ENCODE results near the gene DMRT1. TPM values are rescaled to one million over a fixed set of nuclear protein-coding genes. Genes with fewer than 3 reads are reported as not detected.

DMRT1 gene
- total RNA-seq, 1 donor from 2014 or later: not detected

DNA sequence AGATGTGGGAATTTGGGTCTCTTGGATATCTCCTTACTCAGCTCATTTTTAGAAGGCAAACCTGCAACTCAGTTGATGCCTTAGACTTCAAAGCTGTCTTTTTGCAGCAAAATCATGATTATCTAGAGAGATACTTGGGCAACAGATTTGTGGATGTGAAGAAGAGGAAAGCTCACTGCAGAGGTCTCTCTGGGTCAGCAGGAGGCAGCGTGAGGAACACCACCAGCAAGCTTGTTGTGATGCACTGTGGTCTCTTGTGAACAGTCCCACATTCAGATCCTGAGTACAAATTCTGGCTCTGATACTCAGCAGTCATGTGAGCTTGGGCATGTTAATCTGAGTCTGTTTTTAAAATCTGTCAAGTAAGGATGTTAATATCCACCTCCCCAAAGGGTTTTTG is 108.6 kb downstream of the DMRT1 start:
- no peak for DNase-seq (ENCODE audit: low spot score)
- no peaks in the 10 kb centered on the region for H3K36me3 Mint-ChIP-seq (ENCODE audit: low read depth)
- TF ChIP-seq, protein P1, sequence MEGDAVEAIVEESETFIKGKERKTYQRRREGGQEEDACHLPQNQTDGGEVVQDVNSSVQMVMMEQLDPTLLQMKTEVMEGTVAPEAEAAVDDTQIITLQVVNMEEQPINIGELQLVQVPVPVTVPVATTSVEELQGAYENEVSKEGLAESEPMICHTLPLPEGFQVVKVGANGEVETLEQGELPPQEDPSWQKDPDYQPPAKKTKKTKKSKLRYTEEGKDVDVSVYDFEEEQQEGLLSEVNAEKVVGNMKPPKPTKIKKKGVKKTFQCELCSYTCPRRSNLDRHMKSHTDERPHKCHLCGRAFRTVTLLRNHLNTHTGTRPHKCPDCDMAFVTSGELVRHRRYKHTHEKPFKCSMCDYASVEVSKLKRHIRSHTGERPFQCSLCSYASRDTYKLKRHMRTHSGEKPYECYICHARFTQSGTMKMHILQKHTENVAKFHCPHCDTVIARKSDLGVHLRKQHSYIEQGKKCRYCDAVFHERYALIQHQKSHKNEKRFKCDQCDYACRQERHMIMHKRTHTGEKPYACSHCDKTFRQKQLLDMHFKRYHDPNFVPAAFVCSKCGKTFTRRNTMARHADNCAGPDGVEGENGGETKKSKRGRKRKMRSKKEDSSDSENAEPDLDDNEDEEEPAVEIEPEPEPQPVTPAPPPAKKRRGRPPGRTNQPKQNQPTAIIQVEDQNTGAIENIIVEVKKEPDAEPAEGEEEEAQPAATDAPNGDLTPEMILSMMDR (IDR thresholded peaks at IDR 0.05): no peak
- no peaks in the 10 kb centered on the region for H3K9me3 Mint-ChIP-seq (ENCODE audit: low read depth)
- H3K27me3 Mint-ChIP-seq (ENCODE audit: low read depth): peaks cover 18% of the 10 kb centered on the region
- no peak overlapping the region for H3K4me3 Mint-ChIP-seq (ENCODE audit: unreplicated experiment)
- no peak overlapping the region for H3K27ac Mint-ChIP-seq (ENCODE audit: unreplicated experiment)
- no peaks in the 10 kb centered on the region for H3K4me1 Mint-ChIP-seq (ENCODE audit: low read depth)

DNA sequence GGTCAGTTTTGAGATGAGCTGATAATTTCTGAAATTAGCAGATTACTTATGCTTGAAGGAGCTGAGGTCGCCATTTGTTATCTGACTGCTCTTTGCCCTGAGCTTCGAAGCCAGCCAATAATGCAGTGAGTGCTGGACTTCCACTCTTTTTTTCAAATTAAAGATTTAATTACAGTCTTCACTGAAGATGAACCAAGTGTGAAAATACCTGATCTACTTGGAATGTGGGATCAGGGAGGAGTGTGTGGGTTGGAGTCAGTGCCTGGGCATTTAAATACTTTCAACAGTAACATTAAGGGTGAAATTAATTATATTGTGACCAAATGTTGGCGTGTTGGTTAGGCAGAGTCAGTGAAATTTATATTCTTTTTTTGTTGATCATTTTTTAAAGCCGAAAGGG is 111.0 kb downstream of the DMRT1 start:
- H3K4me3 Mint-ChIP-seq (ENCODE audit: unreplicated experiment): no peak overlapping the region
- no peak overlapping the region for H3K27ac Mint-ChIP-seq (ENCODE audit: unreplicated experiment)
- H3K36me3 Mint-ChIP-seq (ENCODE audit: low read depth): no peaks in the 10 kb centered on the region
- H3K27me3 Mint-ChIP-seq (ENCODE audit: low read depth): peaks cover 18% of the 10 kb centered on the region
- TF ChIP-seq, protein P1 (IDR thresholded peaks at IDR 0.05): no peak
- H3K9me3 Mint-ChIP-seq (ENCODE audit: low read depth): no peaks in the 10 kb centered on the region
- H3K4me1 Mint-ChIP-seq (ENCODE audit: low read depth): no peaks in the 10 kb centered on the region
- DNase-seq (ENCODE audit: low spot score): no peak

DNA sequence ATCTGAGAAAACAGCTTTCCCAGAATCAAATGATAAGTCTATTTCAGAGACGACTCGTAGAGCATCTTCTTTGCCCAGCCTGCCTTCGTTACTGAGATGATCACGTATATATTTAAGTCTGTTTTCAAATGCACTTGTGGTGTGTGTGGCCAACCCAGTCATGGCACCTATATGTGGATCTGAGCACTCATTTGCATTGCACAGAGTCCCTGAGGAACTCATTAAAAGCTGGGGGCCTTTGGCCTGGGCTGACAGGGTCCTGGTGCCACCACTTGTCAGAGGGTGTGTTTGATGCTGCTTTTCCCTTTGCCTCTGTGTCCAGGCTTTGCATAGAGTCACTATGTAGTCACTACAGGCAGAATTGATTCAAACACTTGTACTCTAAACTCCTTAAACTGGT is 117.6 kb downstream of the DMRT1 start:
- Mint-ChIP-seq H3K27ac (ENCODE audit: unreplicated experiment) (no peak overlapping the region), H3K36me3 (ENCODE audit: low read depth) (no peaks in the 10 kb centered on the region), H3K4me3 (ENCODE audit: unreplicated experiment) (no peak overlapping the region), H3K9me3 (ENCODE audit: low read depth) (no peaks in the 10 kb centered on the region), H3K27me3 (ENCODE audit: low read depth) (peaks cover 31% of the 10 kb centered on the region), H3K4me1 (ENCODE audit: low read depth) (no peaks in the 10 kb centered on the region)
- TF ChIP-seq, protein P1 (IDR thresholded peaks at IDR 0.05): no peak
- DNase-seq (ENCODE audit: low spot score): no peak

DNA sequence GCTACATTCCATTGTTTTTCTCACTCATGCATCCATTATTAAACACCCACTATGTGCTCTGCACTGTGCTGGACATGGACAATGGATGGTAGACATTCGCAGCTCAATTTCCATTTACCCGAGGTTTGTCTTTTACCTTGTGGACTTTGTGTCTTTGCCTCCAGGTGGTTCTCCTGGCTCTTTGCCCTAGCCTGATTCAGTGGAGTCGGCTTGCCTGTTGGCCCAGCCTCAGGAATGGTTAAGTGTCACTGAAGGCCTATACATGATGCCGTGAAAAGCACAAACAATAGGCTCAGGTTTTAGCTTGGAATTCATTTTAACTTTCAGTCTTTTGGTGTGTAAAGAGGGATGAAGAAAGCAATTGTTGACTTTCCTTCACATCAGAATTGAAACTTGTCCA is 118.4 kb downstream of the DMRT1 start:
- Mint-ChIP-seq H3K9me3 (ENCODE audit: low read depth) (no peaks in the 10 kb centered on the region), H3K27me3 (ENCODE audit: low read depth) (peaks cover 38% of the 10 kb centered on the region), H3K4me3 (ENCODE audit: unreplicated experiment) (no peak overlapping the region), H3K36me3 (ENCODE audit: low read depth) (no peaks in the 10 kb centered on the region), H3K4me1 (ENCODE audit: low read depth) (no peaks in the 10 kb centered on the region), H3K27ac (ENCODE audit: unreplicated experiment) (no peak overlapping the region)
- TF ChIP-seq, protein P1 (IDR thresholded peaks at IDR 0.05): no peak
- DNase-seq (ENCODE audit: low spot score): no peak

DNA sequence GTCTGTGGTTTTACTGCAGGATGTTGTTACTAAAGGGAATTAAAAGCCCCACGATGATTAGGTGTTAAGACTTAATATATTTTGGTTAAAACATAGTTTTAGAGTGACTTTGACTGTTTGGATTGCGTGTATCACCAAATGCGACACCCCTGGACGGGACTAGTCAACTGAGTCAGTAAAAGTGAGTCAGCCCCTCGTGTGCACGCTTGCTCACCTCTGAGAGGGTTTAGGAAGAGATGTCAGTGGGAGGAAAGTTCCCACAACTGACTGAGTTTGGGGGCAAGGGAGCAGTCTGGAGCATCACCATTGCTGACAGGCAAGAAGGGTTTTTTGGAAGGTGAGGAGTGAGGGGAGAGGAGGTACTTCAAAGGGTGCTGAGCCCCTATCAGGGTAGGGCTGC is 120.5 kb downstream of the DMRT1 start:
- Mint-ChIP-seq H3K36me3 (ENCODE audit: low read depth) (no peaks in the 10 kb centered on the region), H3K4me3 (ENCODE audit: unreplicated experiment) (no peak overlapping the region), H3K27ac (ENCODE audit: unreplicated experiment) (no peak overlapping the region), H3K27me3 (ENCODE audit: low read depth) (peaks cover 53% of the 10 kb centered on the region), H3K4me1 (ENCODE audit: low read depth) (no peaks in the 10 kb centered on the region), H3K9me3 (ENCODE audit: low read depth) (no peaks in the 10 kb centered on the region)
- TF ChIP-seq, protein P1 (IDR thresholded peaks at IDR 0.05): no peak
- DNase-seq (ENCODE audit: low spot score): no peak
